ENCODE measurements around the gene SPAG9.

Gene SPAG9

DNA sequence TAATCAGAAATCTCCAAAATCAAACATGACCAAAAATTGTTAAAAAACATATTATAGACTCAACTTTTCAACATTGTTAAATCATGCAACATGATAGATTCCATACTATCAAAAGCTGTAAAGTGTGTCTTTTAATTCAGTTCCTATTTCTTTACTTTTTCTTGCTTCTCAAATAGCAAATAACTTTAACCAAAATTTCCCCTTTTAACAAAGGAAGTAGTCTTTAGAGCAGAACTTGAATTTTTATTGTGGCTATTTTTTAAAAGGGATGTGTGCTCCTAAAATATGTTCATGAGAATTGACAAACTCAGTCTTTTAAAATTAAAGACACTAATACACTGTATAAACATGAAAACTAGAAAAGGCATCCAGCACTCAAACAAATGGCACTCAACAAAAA lies 49.1 kb downstream of the SPAG9 start:
- Histone ChIP-seq H3K9me3 (ENCODE audit: control insufficient read depth, low read length) (no peaks in the 10 kb centered on the region), H3K9ac (ENCODE audit: low read length) (no peak overlapping the region), H3K27me3 (ENCODE audit: control insufficient read depth, insufficient read depth, low read length) (no peaks in the 10 kb centered on the region)

DNA sequence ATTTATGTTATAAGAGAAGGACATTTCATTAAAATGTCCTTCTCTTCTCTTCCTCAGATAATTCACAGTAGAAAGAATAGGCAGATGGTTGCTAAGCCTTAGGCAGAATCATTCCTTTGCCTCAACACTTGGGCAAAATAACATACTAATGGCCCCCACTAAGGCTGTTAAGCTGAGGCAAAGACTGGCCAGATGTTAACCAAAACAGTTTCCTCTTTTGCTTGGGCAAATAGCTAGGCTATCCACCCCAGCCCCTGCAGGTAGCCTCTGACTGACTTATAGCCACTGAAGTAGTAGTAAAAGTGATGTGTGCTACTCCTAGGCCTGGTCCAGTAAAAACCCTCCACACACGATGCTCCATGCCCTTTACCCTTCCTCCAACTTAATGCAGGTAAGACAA lies 55.2 kb downstream of the SPAG9 start:
- no peak overlapping the region for H3K9ac ChIP-seq (ENCODE audit: low read length)
- no peaks in the 10 kb centered on the region for H3K36me3 ChIP-seq (ENCODE audit: control insufficient read depth, insufficient read depth, low read length)
- no peak overlapping the region for H3K4me3 ChIP-seq (ENCODE audit: low read length)
- no peaks in the 10 kb centered on the region for H3K9me3 ChIP-seq (ENCODE audit: control insufficient read depth, low read length)
- H3K4me1 ChIP-seq (ENCODE audit: control insufficient read depth, insufficient read depth, low read length), result peaks cover 7% of the 10 kb centered on the region
- H3K27me3 ChIP-seq (ENCODE audit: control insufficient read depth, insufficient read depth, low read length), result no peaks in the 10 kb centered on the region

More for the DNA sequence above, 49.1 kb downstream of the SPAG9 start:
- Histone ChIP-seq H3K4me3 (ENCODE audit: low read length) (no peak overlapping the region), H3K4me1 (ENCODE audit: control insufficient read depth, insufficient read depth, low read length) (no peaks in the 10 kb centered on the region), H3K36me3 (ENCODE audit: control insufficient read depth, insufficient read depth, low read length) (no peaks in the 10 kb centered on the region)

DNA sequence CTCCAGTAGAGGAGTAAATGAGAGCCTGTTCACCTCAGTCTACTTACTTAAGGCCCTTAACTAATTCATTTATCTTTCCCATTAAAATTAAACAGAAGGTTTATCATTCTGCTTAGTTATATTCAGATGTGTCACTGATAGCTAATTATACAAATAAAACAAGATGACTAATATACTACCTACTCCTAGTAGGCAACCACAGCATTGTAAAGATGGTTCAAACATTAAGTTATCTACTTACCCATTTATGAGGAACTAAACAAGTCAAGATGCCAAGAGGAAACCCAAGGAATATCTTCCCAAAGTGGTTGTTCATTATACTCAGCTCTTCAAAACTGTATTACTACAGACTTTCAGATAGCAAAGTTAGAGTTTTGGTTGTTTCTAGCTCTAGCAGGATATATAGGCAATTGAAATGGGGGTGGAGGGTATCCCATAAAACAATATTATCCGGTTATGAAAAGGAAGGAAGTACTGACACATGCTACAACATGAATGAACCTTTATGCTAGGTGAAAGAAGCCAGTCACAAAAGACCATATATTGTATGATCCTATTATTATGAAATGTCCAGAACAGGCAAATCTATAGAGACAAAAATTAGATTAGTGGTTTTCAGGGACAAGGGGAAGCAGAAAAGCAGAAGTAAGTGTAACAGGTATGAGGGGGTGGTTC lies 56.5 kb downstream of the SPAG9 start:
- Histone ChIP-seq H3K9me3 (ENCODE audit: control insufficient read depth, low read length) (no peaks in the 10 kb centered on the region), H3K4me1 (ENCODE audit: control insufficient read depth, insufficient read depth, low read length) (peaks cover 14% of the 10 kb centered on the region), H3K4me3 (ENCODE audit: low read length) (no peak overlapping the region), H3K9ac (ENCODE audit: low read length) (no peak overlapping the region), H3K27me3 (ENCODE audit: control insufficient read depth, insufficient read depth, low read length) (no peaks in the 10 kb centered on the region), H3K36me3 (ENCODE audit: control insufficient read depth, insufficient read depth, low read length) (no peaks in the 10 kb centered on the region)

GRCh38 chr17:51060396-51060795 lies 60.3 kb downstream of the SPAG9 start:
- no peak overlapping the region for H3K9ac ChIP-seq (ENCODE audit: low read length)
- H3K4me3 ChIP-seq (ENCODE audit: low read length), result no peak overlapping the region
- H3K36me3 ChIP-seq (ENCODE audit: control insufficient read depth, insufficient read depth, low read length), result no peaks in the 10 kb centered on the region
- H3K9me3 ChIP-seq (ENCODE audit: control insufficient read depth, low read length), result no peaks in the 10 kb centered on the region
- H3K4me1 ChIP-seq (ENCODE audit: control insufficient read depth, insufficient read depth, low read length), result peaks cover 32% of the 10 kb centered on the region
- no peaks in the 10 kb centered on the region for H3K27me3 ChIP-seq (ENCODE audit: control insufficient read depth, insufficient read depth, low read length)

- H3K9me3 ChIP-seq (ENCODE audit: control insufficient read depth, low read length), result no peaks in the 10 kb centered on the region
- H3K36me3 ChIP-seq (ENCODE audit: control insufficient read depth, insufficient read depth, low read length), result no peaks in the 10 kb centered on the region
- H3K27me3 ChIP-seq (ENCODE audit: control insufficient read depth, insufficient read depth, low read length), result no peaks in the 10 kb centered on the region
- H3K4me3 ChIP-seq (ENCODE audit: low read length), result no peak overlapping the region
- H3K9ac ChIP-seq (ENCODE audit: low read length), result no peak overlapping the region
- H3K4me1 ChIP-seq (ENCODE audit: control insufficient read depth, insufficient read depth, low read length), result peaks cover 32% of the 10 kb centered on the region
Observed at GRCh38 chr17:51059781-51060180, 60.9 kb downstream of the SPAG9 start.

- Histone ChIP-seq H3K36me3 (ENCODE audit: control insufficient read depth, insufficient read depth, low read length) (no peaks in the 10 kb centered on the region), H3K9me3 (ENCODE audit: control insufficient read depth, low read length) (no peaks in the 10 kb centered on the region), H3K9ac (ENCODE audit: low read length) (no peak overlapping the region), H3K4me3 (ENCODE audit: low read length) (no peak overlapping the region), H3K27me3 (ENCODE audit: control insufficient read depth, insufficient read depth, low read length) (no peaks in the 10 kb centered on the region), H3K4me1 (ENCODE audit: control insufficient read depth, insufficient read depth, low read length) (peaks cover 25% of the 10 kb centered on the region)
Observed at GRCh38 chr17:51057534-51057933, 63.1 kb downstream of the SPAG9 start.

- Histone ChIP-seq H3K4me1 (ENCODE audit: control insufficient read depth, insufficient read depth, low read length) (peaks cover 25% of the 10 kb centered on the region), H3K9ac (ENCODE audit: low read length) (no peak overlapping the region), H3K9me3 (ENCODE audit: control insufficient read depth, low read length) (no peaks in the 10 kb centered on the region), H3K4me3 (ENCODE audit: low read length) (no peak overlapping the region), H3K36me3 (ENCODE audit: control insufficient read depth, insufficient read depth, low read length) (no peaks in the 10 kb centered on the region), H3K27me3 (ENCODE audit: control insufficient read depth, insufficient read depth, low read length) (no peaks in the 10 kb centered on the region)
Observed at GRCh38 chr17:51056813-51057510, 63.7 kb downstream of the SPAG9 start.

DNA sequence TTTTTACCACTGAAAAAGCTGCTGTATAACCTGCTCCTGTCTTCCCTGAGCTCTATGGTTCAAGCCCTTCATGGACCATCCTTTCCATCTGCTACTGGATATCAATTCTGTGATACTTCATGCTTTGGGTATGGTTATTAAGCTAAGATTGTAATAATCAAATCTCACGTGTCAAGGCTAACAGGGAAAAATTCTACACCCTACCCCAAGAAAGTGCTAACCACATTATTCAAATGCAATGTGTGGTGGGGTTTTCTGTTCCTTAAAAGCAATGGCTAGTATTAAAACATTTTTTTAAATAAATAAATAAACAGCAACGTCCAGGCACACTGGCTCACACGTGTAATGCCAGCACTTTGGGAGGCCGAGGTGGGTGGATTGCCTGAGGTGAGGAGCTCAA lies 65.9 kb downstream of the SPAG9 start:
- H3K36me3 ChIP-seq (ENCODE audit: control insufficient read depth, insufficient read depth, low read length), result no peaks in the 10 kb centered on the region
- no peaks in the 10 kb centered on the region for H3K9me3 ChIP-seq (ENCODE audit: control insufficient read depth, low read length)
- no peaks in the 10 kb centered on the region for H3K27me3 ChIP-seq (ENCODE audit: control insufficient read depth, insufficient read depth, low read length)
- no peak overlapping the region for H3K9ac ChIP-seq (ENCODE audit: low read length)
- H3K4me1 ChIP-seq (ENCODE audit: control insufficient read depth, insufficient read depth, low read length), result peaks cover 19% of the 10 kb centered on the region
- H3K4me3 ChIP-seq (ENCODE audit: low read length), result no peak overlapping the region

DNA sequence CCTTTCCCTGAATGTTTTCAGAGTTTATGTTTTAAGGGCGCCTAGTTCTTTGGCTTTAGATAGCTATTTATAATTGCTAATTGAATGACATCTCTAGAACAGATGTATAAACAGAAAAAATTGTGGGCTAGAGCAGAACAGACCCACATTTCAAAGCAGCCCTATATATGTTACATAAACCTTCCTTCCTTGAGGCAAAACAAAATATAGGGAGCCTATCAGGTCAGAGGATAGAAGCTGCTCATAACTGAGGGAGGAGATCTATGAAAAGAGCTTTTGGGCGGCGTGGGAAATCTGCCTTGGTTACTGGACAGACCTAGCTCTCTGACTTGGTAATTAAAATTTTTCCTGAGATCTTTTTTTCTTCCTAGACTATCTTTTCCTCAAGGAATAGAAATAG lies 68.4 kb downstream of the SPAG9 start:
- Histone ChIP-seq H3K9ac (ENCODE audit: low read length) (no peak overlapping the region), H3K9me3 (ENCODE audit: control insufficient read depth, low read length) (no peaks in the 10 kb centered on the region), H3K27me3 (ENCODE audit: control insufficient read depth, insufficient read depth, low read length) (no peaks in the 10 kb centered on the region), H3K4me1 (ENCODE audit: control insufficient read depth, insufficient read depth, low read length) (peaks cover 7% of the 10 kb centered on the region), H3K4me3 (ENCODE audit: low read length) (no peak overlapping the region), H3K36me3 (ENCODE audit: control insufficient read depth, insufficient read depth, low read length) (no peaks in the 10 kb centered on the region)

DNA sequence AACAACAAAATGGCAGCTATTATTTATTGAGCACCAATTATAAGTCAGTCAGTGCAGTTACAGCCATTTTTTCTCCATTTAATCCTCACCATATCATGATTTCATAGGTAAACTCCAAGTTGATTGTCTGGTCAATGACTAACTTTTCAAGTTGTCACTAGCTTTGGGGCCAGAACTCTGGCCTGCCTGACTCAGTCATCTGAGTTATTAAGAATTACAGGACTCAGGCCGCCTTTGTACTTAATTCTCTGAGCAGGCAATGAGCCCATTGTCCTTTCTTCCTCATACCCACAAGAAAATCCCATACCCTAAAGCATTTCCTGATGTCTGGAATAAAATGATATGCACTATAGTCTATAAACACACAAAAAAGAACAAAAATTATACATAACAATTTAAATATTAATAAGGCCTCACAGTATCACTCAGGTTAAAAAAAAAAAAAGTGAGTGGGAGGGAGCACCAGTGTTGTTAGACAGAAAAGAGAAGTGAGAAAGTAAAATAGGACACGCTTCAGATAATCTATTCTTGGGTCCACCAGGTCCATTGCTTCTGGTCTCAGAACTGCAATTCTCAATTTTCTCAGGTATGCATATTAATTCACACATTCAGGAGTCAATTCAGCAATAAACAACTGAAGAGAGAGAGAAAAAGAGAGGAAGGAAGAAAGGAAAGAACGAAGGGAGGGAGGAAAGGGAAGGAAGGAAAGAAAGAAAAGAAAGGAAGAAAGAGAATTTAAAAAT lies 70.2 kb downstream of the SPAG9 start:
- H3K36me3 ChIP-seq (ENCODE audit: control insufficient read depth, insufficient read depth, low read length), result no peaks in the 10 kb centered on the region

DNA sequence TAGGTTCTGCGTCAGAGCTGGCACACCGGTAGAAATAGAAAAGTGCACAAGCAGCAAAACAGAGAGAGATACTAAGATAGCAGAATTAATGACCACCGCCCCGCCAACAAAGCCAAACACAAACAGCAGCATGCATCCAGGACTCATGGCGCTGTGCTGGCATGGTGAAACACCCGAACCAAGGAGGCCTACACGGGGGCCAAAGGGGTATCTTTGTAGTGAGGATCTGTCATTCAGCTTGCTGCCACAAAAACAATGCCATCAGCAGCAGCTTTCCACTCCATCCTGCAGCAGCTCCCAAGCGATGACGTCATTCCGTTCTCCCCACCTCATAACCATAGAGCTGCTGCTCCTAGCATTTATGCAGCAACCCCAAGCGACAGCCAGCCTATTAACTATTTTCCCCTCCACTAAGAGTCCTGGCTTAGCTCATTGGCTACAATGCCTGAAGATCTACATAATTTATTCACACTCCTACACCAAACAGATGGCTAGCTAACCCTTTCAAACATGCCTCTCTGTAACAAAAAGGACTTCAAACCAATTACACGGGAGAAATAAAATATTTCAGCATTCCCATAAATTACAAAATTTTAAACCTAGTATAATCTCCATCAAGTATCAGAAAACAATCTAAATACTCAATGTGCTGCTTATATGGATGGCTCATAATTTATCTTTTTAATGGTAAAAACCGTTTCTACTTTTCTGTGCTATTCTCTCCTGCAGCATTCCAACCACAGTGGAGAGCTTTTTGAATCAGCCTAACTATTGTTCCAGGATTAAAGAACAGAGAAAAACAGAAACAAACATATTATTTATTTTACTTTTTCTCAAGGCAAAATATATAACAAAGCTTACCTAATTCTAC lies 73.9 kb downstream of the SPAG9 start:
- Histone ChIP-seq H3K4me1 (ENCODE audit: control insufficient read depth, insufficient read depth, low read length) (no peaks in the 10 kb centered on the region), H3K4me3 (ENCODE audit: low read length) (no peak overlapping the region), H3K27me3 (ENCODE audit: control insufficient read depth, insufficient read depth, low read length) (no peaks in the 10 kb centered on the region), H3K9me3 (ENCODE audit: control insufficient read depth, low read length) (no peaks in the 10 kb centered on the region), H3K36me3 (ENCODE audit: control insufficient read depth, insufficient read depth, low read length) (no peaks in the 10 kb centered on the region), H3K9ac (ENCODE audit: low read length) (no peak overlapping the region)

More for the DNA sequence above, 70.2 kb downstream of the SPAG9 start:
- no peaks in the 10 kb centered on the region for H3K9me3 ChIP-seq (ENCODE audit: control insufficient read depth, low read length)
- H3K27me3 ChIP-seq (ENCODE audit: control insufficient read depth, insufficient read depth, low read length), result no peaks in the 10 kb centered on the region
- no peaks in the 10 kb centered on the region for H3K4me1 ChIP-seq (ENCODE audit: control insufficient read depth, insufficient read depth, low read length)
- H3K9ac ChIP-seq (ENCODE audit: low read length), result no peak overlapping the region
- no peak overlapping the region for H3K4me3 ChIP-seq (ENCODE audit: low read length)

Data from mucosa of stomach (tissue), 1 donor.